K562 (cell line): ENCODE data around the gene OBP2A. TPM values are rescaled to one million over a fixed set of nuclear protein-coding genes. Genes with fewer than 3 reads are reported as not detected.

Source experiments
- ATAC-seq: fragments of 200-7000 bp; cut with Tn5 transposase; 3 replicates; pipeline ENCODE4 v1.9.1; 2020; ENCODE audit warnings: moderate library complexity
- BruUV-seq: library from RNA; stranded (reverse); fragments of 400-500 nt; replicated peaks from 2 replicates; lab custom pipeline; 2021; lab: Mats Ljungman, UMichigan
- CTCF ChIA-PET: fragments of 300-600 bp; formaldehyde crosslinking; extraction: SDS; loops from one replicate; lab custom pipeline; 2021; ENCODE audit warnings: low intra/inter-chr PET ratio; lab: Yijun Ruan, JAX
- POLR2A ChIA-PET: fragments of 300-600, 350-650 bp; sonication (Branson Sonifier 250); formaldehyde crosslinking; extraction: SDS; loops from one replicate; lab custom pipeline; 2021; ENCODE audit warnings: antibody characterized with exemption, inconsistent platforms; lab: Yijun Ruan, JAX
- DNase-seq, 4 experiments: peaks; one replicate each; pipeline versions ENCODE4 v3.0.0 to v3.0.0-alpha.2; 2011 to 2018; ENCODE audit warnings: low spot score in 3 of 4, mixed read lengths in 3 of 4; ENCODE audit errors: extremely low read depth in 1 of 4
- FAIRE-seq: peaks from 2 replicates; lab custom pipeline; 2011; peaks lifted over from hg19 to GRCh38; lab: Jason Lieb, UNC
- H2AFZ ChIP-seq: 2 replicates; pipeline ENCODE4 v1.6.0; 2011; ENCODE audit warnings: low read depth, low read length, control low read depth, inconsistent platforms
- H3K27ac ChIP-seq: fragments of 200-600 bp; 3 replicates; pipeline ENCODE4 v1.8.0; 2011; ENCODE audit warnings: low read depth, mild to moderate bottlenecking, control low read depth, inconsistent platforms, low read length, moderate library complexity, mixed read lengths; ENCODE audit errors: extremely low read depth
- H3K27me3 ChIP-seq, 2 experiments: fragments of 300-600 bp in 1 of 2; 2 replicates in 1 of 2; 3 replicates in 1 of 2; pipeline versions ENCODE4 v1.6.0 to v1.8.0; 2011; ENCODE audit warnings: inconsistent platforms in 2 of 2, low read length in 2 of 2, mild to moderate bottlenecking in 1 of 2, mixed read lengths in 1 of 2, moderate library complexity in 1 of 2; ENCODE audit not compliant: control insufficient read depth in 2 of 2, insufficient read depth in 2 of 2
- H3K36me3 ChIP-seq: fragments of 300-600 bp; 3 replicates; pipeline ENCODE4 v1.8.0; 2011; ENCODE audit warnings: mild to moderate bottlenecking, low read length, inconsistent platforms; ENCODE audit not compliant: control insufficient read depth, insufficient read depth
- H3K4me1 ChIP-seq, 2 experiments: fragments of 200-600 bp in 1 of 2; replicated peaks in 1 of 2; 2 replicates in 1 of 2; 3 replicates in 1 of 2; pipeline versions ENCODE4 v1.5.1 to v1.8.0; 2011; ENCODE audit warnings: inconsistent platforms in 2 of 2, low read length in 2 of 2, mild to moderate bottlenecking in 1 of 2, mixed read lengths in 1 of 2, moderate library complexity in 1 of 2; ENCODE audit not compliant: control insufficient read depth in 2 of 2, insufficient read depth in 2 of 2
- H3K4me2 ChIP-seq: 2 replicates; pipeline ENCODE4 v1.6.1; 2011; ENCODE audit warnings: low read length, control low read depth, inconsistent platforms, mixed read lengths; ENCODE audit not compliant: insufficient read depth
- H3K4me3 ChIP-seq: fragments of 200-600 bp; sonication (generic), shearing (Covaris generic); 2 replicates; pipeline ENCODE4 v1.5.1; 2016; ENCODE audit warnings: control low read depth, inconsistent platforms
- H3K79me2 ChIP-seq: fragments of 200-600 bp; 3 replicates; pipeline ENCODE4 v1.8.0; 2011; ENCODE audit warnings: low read length, inconsistent platforms; ENCODE audit not compliant: control insufficient read depth, insufficient read depth
- H3K9ac ChIP-seq, 2 experiments: 2 replicates each; pipeline versions ENCODE4 v1.6.0 to v1.6.1; 2011; ENCODE audit warnings: low read depth in 2 of 2, low read length in 2 of 2, control low read depth in 1 of 2, inconsistent platforms in 1 of 2, mild to moderate bottlenecking in 1 of 2, mixed read lengths in 1 of 2; ENCODE audit not compliant: insufficient read depth in 1 of 2
- H3K9me1 ChIP-seq: one replicate; pipeline ENCODE4 v1.6.0; 2011; ENCODE audit warnings: inconsistent platforms, mild to moderate bottlenecking, low read length, moderate library complexity; ENCODE audit not compliant: control insufficient read depth, insufficient read depth
- H3K9me3 ChIP-seq: replicated peaks from 2 replicates; pipeline ENCODE4 v1.5.1; 2011; ENCODE audit warnings: low read depth, low read length, inconsistent platforms; ENCODE audit not compliant: control insufficient read depth, insufficient read depth
- H4K20me1 ChIP-seq: replicated peaks from 2 replicates; pipeline ENCODE4 v1.6.1; 2011; ENCODE audit warnings: low read length, inconsistent platforms, mixed read lengths; ENCODE audit not compliant: control insufficient read depth, insufficient read depth
- CCNT2 ChIP-seq: IDR thresholded peaks from 2 replicates; pipeline ENCODE4 v1.6.1; 2011; ENCODE audit warnings: borderline replicate concordance, low read depth, mild to moderate bottlenecking, moderate library complexity, mixed read lengths, low read length; ENCODE audit not compliant: insufficient read length; ENCODE audit errors: extremely low read depth
- HDGF ChIP-seq: fragments of 450-650 bp; IDR thresholded peaks from 2 replicates; pipeline ENCODE4 v1.6.1; 2016
- NBN ChIP-seq: fragments of 450-650 bp; IDR thresholded peaks from 2 replicates; pipeline ENCODE4 v1.6.1; 2016; ENCODE audit warnings: low read depth, mild to moderate bottlenecking
- ZFPM2 ChIP-seq: fragments of 250-450 bp; sonication (Bioruptor Pico); IDR thresholded peaks from 2 replicates; pipeline ENCODE4 v1.5.1; 2022; ENCODE audit warnings: mild to moderate bottlenecking
- ZNF384 ChIP-seq: IDR thresholded peaks from 2 replicates; pipeline ENCODE4 v1.6.1; 2012; ENCODE audit warnings: low read depth, low read length, improper control_type of control experiment
- ZNF408 ChIP-seq: fragments of 250-450 bp; sonication (Bioruptor Pico); IDR thresholded peaks from 2 replicates; pipeline ENCODE4 v1.4.0; 2020; ENCODE audit warnings: low read depth, mild to moderate bottlenecking, moderate library complexity
- ZNF695 ChIP-seq: fragments of 450-650 bp; formaldehyde crosslinking; IDR thresholded peaks from 2 replicates; pipeline ENCODE4 v1.4.0; 2020; ENCODE audit warnings: mild to moderate bottlenecking, moderate library complexity
- WGBS: fragments of 100-300 bp; shearing (Covaris generic); methylation state at CpG from one replicate; pipeline ENCODE4 v1.1.6; 2016; ENCODE audit warnings: low coverage, mixed read lengths; ENCODE audit not compliant: insufficient coverage; ENCODE audit errors: missing lambda C conversion rate; 5-methylcytosine and 5-hydroxymethylcytosine counted together
- in situ Hi-C: fragments of 300-500 bp; cut with MboI; formaldehyde crosslinking; loops from 4 replicates; pipeline ENCODE4 v1.15.0; 2018; ENCODE audit warnings: inconsistent platforms, mixed read lengths
- intact Hi-C: fragments of 100-400 bp; cut with micrococcal nuclease; formaldehyde crosslinking; loops from 2 replicates; pipeline ENCODE4 v1.14.2; 2022
- polyA plus RNA-seq, 8 experiments: library from polyadenylated mRNA; depleted of rRNA in 4 of 8; stranded (reverse) in 5 of 8; unstranded in 3 of 8; fragments of >200 nt; fragmentation: Nextera tagmentation in 2 of 8; fragmentation: Illumina TruSeq in 1 of 8; extraction: Ambion mirVana in 2 of 8; extraction: Trizol in 1 of 8; gene quantifications; 2 replicates each; pipeline versions ENCODE4 v1.2.1 to v1.2.3, GENCODE V29; 2011 to 2014; ENCODE audit warnings: inconsistent platforms in 1 of 8, missing spikeins in 1 of 8
- total RNA-seq, 7 experiments: library from RNA; depleted of rRNA in 6 of 7; stranded (reverse); fragments of >200 nt in 6 of 7; fragmentation: Illumina TruSeq in 2 of 7; extraction: Trizol in 2 of 7; gene quantifications; 2 replicates each; pipeline versions ENCODE4 v1.2.1 to v1.2.3, GENCODE V29; 2011 to 2021; ENCODE audit warnings: low replicate concordance in 1 of 7
- TF ChIP-seq, protein P1 (sequence below): fragments of 250-450 bp; sonication (Bioruptor Pico); IDR thresholded peaks from 2 replicates; pipeline ENCODE4 v1.5.0; 2020; ENCODE audit warnings: mild to moderate bottlenecking
- TF ChIP-seq, protein P2 (sequence below), 2 experiments: fragments of 450-650 bp in 1 of 2; IDR thresholded peaks; 2 replicates each; pipeline ENCODE4 v1.6.1; 2011 to 2017; ENCODE audit warnings: low read depth in 2 of 2, antibody characterized with exemption in 1 of 2, borderline replicate concordance in 1 of 2, low read length in 1 of 2, mild to moderate bottlenecking in 1 of 2, mixed read lengths in 1 of 2; ENCODE audit not compliant: control insufficient read depth in 1 of 2
- TF ChIP-seq, protein P3 (sequence below): fragments of 450-650 bp; IDR thresholded peaks from 2 replicates; pipeline ENCODE4 v1.7.1; 2018; ENCODE audit warnings: mild to moderate bottlenecking, low read depth; ENCODE audit not compliant: partially characterized antibody
- TF ChIP-seq, protein P4 (sequence below): fragments of 450-650 bp; IDR thresholded peaks from 2 replicates; pipeline ENCODE4 v1.6.1; 2017; ENCODE audit warnings: antibody characterized with exemption

OBP2A gene
- total and polyA plus RNA-seq, 9 of the 15 experiments (the other 6 are each of a cell fraction or from before 2014, with no cell fraction given), result not detected

DNA sequence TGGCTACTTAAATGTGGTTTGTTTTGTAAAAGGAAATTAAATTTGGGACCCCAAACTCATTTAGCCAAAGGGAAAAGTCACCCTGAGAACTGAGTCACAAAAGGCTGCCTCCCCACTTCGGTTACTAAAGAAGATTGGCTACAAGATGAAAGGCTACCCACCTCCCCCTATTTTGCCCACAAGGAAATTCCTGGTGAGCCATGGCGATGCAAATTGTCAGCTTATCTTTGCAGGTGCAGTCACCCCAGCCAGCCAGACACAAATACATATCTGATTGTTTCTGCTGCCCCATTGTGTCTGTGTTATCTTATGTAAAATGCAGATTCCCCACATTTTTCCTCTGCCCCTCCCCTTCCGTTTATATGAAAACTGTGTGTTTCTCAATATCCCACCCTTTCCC is 24.5 kb downstream of the OBP2A start:
- FAIRE-seq (no peak), DNase-seq (no peak), ATAC-seq (no peak)
- Histone ChIP-seq H3K9me3 (no peaks in the 10 kb centered on the region), H2AFZ (no peak overlapping the region), H3K36me3 (no peaks in the 10 kb centered on the region), H3K9ac (no peak overlapping the region), H3K79me2 (no peaks in the 10 kb centered on the region), H3K27ac (no peak overlapping the region), H3K4me3 (no peak overlapping the region), H3K4me2 (no peak overlapping the region), H4K20me1 (no peaks in the 10 kb centered on the region), H3K27me3 (peaks cover 17 to 45% of the 10 kb centered on the region in 2 experiments; a peak in 4 of 5 replicates), H3K4me1 (peaks cover 0 to 7% of the 10 kb centered on the region in 2 experiments; a peak in 1 of 5 replicates), H3K9me1 (no peaks in the 10 kb centered on the region)
- WGBS, result 2% methylated on average over 3 of the region's 3 CpGs
- intact Hi-C loops (no loop called here), in situ Hi-C loops (no loop called here)
- no TSS peak for BruUV-seq
- POLR2A ChIA-PET, result interaction anchor here (0.5 to 0.6 kb wide), 2 partner anchors 15 to 1641 kb away, joined by 3 read pairs; no protein-coding TSS in a partner anchor
- TF ChIP-seq, protein P1, sequence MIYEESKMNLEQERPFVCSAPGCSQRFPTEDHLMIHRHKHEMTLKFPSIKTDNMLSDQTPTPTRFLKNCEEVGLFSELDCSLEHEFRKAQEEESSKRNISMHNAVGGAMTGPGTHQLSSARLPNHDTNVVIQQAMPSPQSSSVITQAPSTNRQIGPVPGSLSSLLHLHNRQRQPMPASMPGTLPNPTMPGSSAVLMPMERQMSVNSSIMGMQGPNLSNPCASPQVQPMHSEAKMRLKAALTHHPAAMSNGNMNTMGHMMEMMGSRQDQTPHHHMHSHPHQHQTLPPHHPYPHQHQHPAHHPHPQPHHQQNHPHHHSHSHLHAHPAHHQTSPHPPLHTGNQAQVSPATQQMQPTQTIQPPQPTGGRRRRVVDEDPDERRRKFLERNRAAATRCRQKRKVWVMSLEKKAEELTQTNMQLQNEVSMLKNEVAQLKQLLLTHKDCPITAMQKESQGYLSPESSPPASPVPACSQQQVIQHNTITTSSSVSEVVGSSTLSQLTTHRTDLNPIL, result no peak
- TF ChIP-seq, protein P2, sequence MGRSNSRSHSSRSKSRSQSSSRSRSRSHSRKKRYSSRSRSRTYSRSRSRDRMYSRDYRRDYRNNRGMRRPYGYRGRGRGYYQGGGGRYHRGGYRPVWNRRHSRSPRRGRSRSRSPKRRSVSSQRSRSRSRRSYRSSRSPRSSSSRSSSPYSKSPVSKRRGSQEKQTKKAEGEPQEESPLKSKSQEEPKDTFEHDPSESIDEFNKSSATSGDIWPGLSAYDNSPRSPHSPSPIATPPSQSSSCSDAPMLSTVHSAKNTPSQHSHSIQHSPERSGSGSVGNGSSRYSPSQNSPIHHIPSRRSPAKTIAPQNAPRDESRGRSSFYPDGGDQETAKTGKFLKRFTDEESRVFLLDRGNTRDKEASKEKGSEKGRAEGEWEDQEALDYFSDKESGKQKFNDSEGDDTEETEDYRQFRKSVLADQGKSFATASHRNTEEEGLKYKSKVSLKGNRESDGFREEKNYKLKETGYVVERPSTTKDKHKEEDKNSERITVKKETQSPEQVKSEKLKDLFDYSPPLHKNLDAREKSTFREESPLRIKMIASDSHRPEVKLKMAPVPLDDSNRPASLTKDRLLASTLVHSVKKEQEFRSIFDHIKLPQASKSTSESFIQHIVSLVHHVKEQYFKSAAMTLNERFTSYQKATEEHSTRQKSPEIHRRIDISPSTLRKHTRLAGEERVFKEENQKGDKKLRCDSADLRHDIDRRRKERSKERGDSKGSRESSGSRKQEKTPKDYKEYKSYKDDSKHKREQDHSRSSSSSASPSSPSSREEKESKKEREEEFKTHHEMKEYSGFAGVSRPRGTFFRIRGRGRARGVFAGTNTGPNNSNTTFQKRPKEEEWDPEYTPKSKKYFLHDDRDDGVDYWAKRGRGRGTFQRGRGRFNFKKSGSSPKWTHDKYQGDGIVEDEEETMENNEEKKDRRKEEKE (IDR thresholded peaks at IDR 0.05; ENCODE audit: borderline replicate concordance in 1 of 2, control insufficient read depth in 1 of 2, low read depth in 2 of 2, low read length in 1 of 2), result no peak
- TF ChIP-seq ZNF384 (no peak), ZNF408 (CRISPR knock-in tag) (no peak), NBN (no peak), HDGF (no peak), ZNF695 (CRISPR knock-in tag) (no peak), CCNT2 (no peak), ZFPM2 (no peak)
- TF ChIP-seq, protein P3, sequence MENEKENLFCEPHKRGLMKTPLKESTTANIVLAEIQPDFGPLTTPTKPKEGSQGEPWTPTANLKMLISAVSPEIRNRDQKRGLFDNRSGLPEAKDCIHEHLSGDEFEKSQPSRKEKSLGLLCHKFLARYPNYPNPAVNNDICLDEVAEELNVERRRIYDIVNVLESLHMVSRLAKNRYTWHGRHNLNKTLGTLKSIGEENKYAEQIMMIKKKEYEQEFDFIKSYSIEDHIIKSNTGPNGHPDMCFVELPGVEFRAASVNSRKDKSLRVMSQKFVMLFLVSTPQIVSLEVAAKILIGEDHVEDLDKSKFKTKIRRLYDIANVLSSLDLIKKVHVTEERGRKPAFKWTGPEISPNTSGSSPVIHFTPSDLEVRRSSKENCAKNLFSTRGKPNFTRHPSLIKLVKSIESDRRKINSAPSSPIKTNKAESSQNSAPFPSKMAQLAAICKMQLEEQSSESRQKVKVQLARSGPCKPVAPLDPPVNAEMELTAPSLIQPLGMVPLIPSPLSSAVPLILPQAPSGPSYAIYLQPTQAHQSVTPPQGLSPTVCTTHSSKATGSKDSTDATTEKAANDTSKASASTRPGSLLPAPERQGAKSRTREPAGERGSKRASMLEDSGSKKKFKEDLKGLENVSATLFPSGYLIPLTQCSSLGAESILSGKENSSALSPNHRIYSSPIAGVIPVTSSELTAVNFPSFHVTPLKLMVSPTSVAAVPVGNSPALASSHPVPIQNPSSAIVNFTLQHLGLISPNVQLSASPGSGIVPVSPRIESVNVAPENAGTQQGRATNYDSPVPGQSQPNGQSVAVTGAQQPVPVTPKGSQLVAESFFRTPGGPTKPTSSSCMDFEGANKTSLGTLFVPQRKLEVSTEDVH, result no peak
- TF ChIP-seq, protein P4, sequence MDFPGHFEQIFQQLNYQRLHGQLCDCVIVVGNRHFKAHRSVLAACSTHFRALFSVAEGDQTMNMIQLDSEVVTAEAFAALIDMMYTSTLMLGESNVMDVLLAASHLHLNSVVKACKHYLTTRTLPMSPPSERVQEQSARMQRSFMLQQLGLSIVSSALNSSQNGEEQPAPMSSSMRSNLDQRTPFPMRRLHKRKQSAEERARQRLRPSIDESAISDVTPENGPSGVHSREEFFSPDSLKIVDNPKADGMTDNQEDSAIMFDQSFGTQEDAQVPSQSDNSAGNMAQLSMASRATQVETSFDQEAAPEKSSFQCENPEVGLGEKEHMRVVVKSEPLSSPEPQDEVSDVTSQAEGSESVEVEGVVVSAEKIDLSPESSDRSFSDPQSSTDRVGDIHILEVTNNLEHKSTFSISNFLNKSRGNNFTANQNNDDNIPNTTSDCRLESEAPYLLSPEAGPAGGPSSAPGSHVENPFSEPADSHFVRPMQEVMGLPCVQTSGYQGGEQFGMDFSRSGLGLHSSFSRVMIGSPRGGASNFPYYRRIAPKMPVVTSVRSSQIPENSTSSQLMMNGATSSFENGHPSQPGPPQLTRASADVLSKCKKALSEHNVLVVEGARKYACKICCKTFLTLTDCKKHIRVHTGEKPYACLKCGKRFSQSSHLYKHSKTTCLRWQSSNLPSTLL, result no peak
- CTCF ChIA-PET, result no interaction called here
